Cerebellar nuclear complex (tissue), 1 donor: ENCODE data around the gene ST6GALNAC3.

Experiments
- DNase-seq, 2 experiments: peaks; one replicate each; lab custom pipeline; 2025; lab: John Stamatoyannopoulos, UW

Gene ST6GALNAC3

GRCh38 chr1:76351655-76352054, 277.1 kb downstream of the ST6GALNAC3 start:
- no peak for DNase-seq

GRCh38 chr1:76352741-76353435, 278.3 kb downstream of the ST6GALNAC3 start:
- no peak for DNase-seq

DNA sequence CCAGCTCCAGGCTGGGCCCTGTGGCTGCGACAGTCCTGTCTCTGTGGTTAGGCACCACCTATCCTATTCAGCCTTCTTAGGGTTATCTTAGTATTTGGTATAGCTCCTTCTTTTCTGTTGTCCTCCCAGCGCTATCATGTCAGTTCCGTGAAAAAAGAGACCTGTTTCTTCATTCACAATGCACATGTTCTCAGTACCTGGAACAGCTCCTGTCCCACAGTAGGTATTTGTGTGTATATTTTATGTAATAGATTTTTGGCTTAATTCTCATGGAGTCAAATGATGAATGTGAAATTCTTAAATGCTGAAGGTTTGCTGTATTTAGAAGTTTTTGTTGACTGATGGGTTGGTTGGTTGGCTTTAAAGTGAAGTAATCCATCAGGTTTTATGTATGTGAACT, 279.7 kb downstream of the ST6GALNAC3 start:
- DNase-seq: no peak

DNA sequence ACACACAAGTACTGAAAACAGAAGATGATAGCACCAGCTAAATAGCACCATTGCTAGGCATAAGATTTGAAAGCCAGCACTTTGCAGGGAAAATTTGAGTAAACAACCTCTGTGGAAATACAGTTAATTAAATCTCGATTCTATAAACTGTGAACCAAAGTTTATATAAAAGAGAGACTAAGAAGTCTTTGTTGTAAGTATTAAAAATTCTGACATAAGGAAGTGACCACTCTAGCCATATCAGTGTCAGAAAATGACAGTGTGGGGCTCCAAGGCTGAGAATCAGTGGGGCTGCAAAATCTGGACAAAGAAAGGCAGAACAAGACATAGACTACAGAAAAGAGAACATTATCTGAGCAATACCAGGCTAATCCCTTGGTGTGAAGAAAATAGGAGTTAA, 292.2 kb downstream of the ST6GALNAC3 start:
- no peak for DNase-seq

DNA sequence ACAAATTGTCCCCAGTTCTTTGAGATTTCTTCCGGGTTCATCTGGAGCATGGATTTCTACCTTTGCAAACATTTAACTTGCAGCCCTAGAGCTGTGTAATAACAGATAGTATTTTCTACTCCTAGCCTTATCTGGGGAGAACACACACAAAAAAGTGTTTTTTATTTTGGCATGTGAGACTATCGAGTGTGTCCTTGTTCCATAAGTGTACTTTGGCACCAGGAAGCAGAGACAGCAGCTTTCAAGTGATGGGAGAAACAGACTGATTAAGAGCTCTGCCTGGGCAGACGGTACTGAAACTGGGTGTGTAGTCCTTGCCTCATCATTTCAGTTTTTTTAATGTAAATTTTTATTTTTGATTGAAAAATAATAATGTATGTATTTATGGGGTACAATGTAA, 297.4 kb downstream of the ST6GALNAC3 start:
- DNase-seq: no peak

GRCh38 chr1:76374086-76374485, 299.5 kb downstream of the ST6GALNAC3 start:
- no peak for DNase-seq

- no peak for DNase-seq
Measured at GRCh38 chr1:76377247-76377646, 302.7 kb downstream of the ST6GALNAC3 start.

- no peak for DNase-seq
Measured at GRCh38 chr1:76379506-76379905, 305.0 kb downstream of the ST6GALNAC3 start.

GRCh38 chr1:76381450-76382097, 307.0 kb downstream of the ST6GALNAC3 start:
- no peak for DNase-seq

DNA sequence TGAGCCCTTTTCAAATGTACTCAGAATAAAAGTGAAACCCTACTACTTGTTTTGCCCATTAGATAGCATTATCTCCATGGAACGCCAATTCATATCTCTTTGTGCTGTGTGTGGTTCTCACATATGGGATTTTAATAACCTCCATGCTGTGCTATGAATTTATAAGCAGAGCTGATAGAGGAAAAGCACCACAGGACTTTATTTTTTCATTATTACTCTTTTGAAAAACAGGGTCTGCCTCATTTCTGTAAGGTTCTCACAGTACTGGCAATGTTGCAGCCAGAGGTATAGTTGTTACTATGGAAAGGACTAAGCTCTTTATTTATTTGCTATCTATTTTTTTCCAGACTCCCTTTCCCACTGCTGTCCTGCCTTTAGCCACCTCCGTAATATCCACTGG, 313.7 kb downstream of the ST6GALNAC3 start:
- no peak for DNase-seq

- no peak for DNase-seq
Measured at GRCh38 chr1:76390456-76390855, 315.9 kb downstream of the ST6GALNAC3 start.

GRCh38 chr1:76395059-76395458, 320.5 kb downstream of the ST6GALNAC3 start:
- no peak for DNase-seq

- DNase-seq: no peak
Measured at GRCh38 chr1:76402128-76402527, 327.6 kb downstream of the ST6GALNAC3 start.

- DNase-seq: no peak
Measured at GRCh38 chr1:76408303-76408702, 333.8 kb downstream of the ST6GALNAC3 start.

GRCh38 chr1:76410499-76410898, 336.0 kb downstream of the ST6GALNAC3 start:
- no peak for DNase-seq

GRCh38 chr1:76418531-76418930, 344.0 kb downstream of the ST6GALNAC3 start:
- no peak for DNase-seq

- DNase-seq: no peak
Measured at GRCh38 chr1:76419603-76420002, 345.1 kb downstream of the ST6GALNAC3 start.

- no peak for DNase-seq
Measured at GRCh38 chr1:76425201-76426145, 350.9 kb downstream of the ST6GALNAC3 start.

GRCh38 chr1:76426606-76427005, 352.1 kb downstream of the ST6GALNAC3 start:
- DNase-seq: no peak

DNA sequence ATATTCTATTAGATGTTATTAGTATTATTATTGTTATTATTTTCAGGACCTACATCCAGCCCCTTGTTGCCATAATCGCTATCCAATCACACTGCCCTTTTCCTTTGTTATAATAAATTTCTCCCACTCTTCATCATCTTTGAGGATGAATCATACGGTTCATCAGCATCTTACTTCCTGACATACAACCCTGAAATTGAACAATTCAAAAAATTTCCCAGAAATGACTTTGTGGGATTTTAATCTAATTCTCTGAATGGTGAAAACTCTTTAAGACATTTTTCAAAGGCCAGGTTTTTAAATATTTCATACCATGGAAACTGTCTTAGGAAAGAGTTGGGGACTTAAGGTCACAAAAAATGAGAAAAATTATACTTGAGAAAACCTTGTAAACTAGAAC, 353.5 kb downstream of the ST6GALNAC3 start:
- DNase-seq: no peak

- DNase-seq: no peak
Measured at GRCh38 chr1:76430531-76430930, 356.0 kb downstream of the ST6GALNAC3 start.

- no peak for DNase-seq
Measured at GRCh38 chr1:76433526-76433925, 359.0 kb downstream of the ST6GALNAC3 start.

DNA sequence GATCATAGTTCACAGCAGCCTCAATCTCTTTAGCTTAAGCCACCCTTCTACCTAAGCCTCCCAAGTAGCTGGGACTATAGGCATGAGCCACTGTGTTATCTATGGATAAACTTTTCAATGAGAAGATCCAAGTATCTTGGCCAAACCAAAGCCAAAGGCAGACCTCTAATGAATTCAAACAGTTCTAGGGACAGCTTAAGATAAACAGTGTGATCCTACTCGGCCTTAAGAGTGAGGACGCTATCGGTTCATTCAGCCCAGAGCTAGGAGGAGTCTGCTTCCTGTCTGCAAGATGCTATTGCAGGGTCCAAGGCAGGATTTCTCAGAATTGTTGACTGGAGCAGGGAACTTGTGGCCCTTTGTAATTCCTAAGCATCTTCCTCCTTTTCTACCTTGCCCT, 368.7 kb downstream of the ST6GALNAC3 start:
- DNase-seq: no peak
